Measurements from ENCODE around the gene HSPA8.

HSPA8 gene

DNA sequence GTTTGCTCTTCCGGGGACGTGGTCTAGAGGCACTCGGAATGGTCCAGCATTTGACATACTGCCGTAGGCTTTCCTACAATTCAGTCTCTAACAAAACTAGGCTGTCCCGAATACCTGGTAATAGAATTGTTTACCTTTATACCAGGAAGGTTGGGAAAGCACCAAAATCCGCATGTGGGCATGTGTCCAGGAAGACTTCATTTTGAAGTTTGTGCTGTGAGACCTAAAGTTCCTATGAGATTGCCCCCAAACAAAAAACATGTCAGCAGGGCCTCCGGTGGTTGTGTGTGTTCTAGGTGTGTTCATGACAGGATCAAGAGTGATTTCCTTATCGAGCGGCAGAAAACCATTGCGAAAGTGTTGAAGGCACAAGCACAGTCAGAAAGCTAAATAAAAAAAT, 26.1 kb downstream of the HSPA8 start:
- no peaks in the 10 kb centered on the region; the same call in 1 of the 2 replicates for H3K4me1 ChIP-seq (ENCODE audit: insufficient read depth, low read length)
- H3K27me3 ChIP-seq (ENCODE audit: insufficient read depth, low read length), result no peaks in the 10 kb centered on the region
- H3K27ac ChIP-seq (ENCODE audit: low read length), result no peak overlapping the region
- no peaks in the 10 kb centered on the region for H3K36me3 ChIP-seq (ENCODE audit: insufficient read depth, low read depth, low read length)
- no peaks in the 10 kb centered on the region for H3K9me3 ChIP-seq (ENCODE audit: insufficient read depth, low read depth, low read length)
- no peak overlapping the region for H3K9ac ChIP-seq (ENCODE audit: low read depth, low read length)
- H3K4me3 ChIP-seq (ENCODE audit: low read length), result no peak overlapping the region

DNA sequence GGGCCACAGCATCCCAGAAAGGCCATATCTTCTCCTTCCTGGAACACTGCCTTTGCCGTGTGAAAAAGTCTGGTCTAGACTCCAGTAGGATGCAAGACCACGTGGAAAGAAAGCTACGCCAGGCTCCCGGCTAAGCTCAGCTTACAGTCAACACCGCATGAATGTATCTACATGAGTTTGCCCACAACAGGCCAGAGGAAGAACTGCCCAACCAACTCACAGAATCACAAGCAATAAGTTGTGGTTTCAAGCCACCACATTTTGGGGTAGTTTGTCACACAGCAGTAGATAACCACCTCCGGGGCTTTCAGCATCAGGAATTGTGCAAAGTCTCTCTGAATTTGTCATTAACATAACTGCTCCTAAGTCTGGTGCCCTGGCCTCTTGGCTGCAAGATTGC, 27.3 kb downstream of the HSPA8 start:
- no peak overlapping the region for H3K9ac ChIP-seq (ENCODE audit: low read depth, low read length)
- H3K9me3 ChIP-seq (ENCODE audit: insufficient read depth, low read depth, low read length), result no peaks in the 10 kb centered on the region
- no peaks in the 10 kb centered on the region for H3K27me3 ChIP-seq (ENCODE audit: insufficient read depth, low read length)
- no peak overlapping the region for H3K27ac ChIP-seq (ENCODE audit: low read length)
- no peaks in the 10 kb centered on the region for H3K36me3 ChIP-seq (ENCODE audit: insufficient read depth, low read depth, low read length)
- no peak overlapping the region for H3K4me3 ChIP-seq (ENCODE audit: low read length)
- H3K4me1 ChIP-seq (ENCODE audit: insufficient read depth, low read length), result peaks cover 4% of the 10 kb centered on the region; the same call in 1 of the 2 replicates

DNA sequence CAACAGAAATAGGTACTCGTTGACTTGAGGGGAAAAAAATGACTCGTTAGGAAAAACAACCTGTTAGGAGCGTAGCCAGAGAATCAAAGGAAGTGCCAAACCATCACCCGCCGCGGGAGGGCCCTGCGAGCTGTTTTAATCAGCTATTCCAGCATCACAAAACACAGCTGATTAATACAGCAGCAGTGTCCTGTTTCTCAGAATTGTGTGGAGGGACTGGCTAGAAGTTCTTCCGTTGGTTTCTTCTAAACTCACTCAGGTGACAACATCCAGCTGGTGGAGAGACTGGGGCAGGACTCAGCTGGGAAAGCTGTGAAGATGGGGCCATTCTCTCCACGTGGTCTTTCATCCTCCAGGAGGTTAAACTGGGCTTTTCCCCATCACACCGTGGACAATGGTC, 28.0 kb downstream of the HSPA8 start:
- Histone ChIP-seq H3K4me1 (ENCODE audit: insufficient read depth, low read length) (peaks cover 4% of the 10 kb centered on the region; the same call in 1 of the 2 replicates), H3K4me3 (ENCODE audit: low read length) (no peak overlapping the region), H3K9me3 (ENCODE audit: insufficient read depth, low read depth, low read length) (no peaks in the 10 kb centered on the region), H3K9ac (ENCODE audit: low read depth, low read length) (no peak overlapping the region), H3K27ac (ENCODE audit: low read length) (no peak overlapping the region), H3K27me3 (ENCODE audit: insufficient read depth, low read length) (no peaks in the 10 kb centered on the region), H3K36me3 (ENCODE audit: insufficient read depth, low read depth, low read length) (no peaks in the 10 kb centered on the region)

DNA sequence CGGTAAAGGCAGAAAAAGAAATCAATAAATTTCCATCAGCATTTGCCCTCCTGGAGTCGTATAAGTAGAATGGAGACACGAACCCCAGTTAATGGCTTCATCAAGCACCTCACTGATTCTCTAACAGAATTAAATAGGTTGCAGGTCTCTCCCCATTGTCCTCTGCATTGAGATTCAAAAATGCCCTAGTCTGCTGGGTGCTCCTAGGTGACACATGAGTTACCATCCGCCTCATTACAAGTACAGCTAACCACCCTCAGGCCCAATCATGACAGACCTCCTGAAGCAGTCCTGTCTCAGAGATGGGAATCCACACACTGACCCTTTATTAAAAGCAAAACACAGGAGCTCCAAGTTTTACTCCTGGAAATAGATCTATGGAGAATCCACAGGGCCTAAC, 31.4 kb downstream of the HSPA8 start:
- Histone ChIP-seq H3K27ac (ENCODE audit: low read length) (no peak overlapping the region), H3K4me3 (ENCODE audit: low read length) (no peak overlapping the region), H3K9ac (ENCODE audit: low read depth, low read length) (no peak overlapping the region), H3K27me3 (ENCODE audit: insufficient read depth, low read length) (no peaks in the 10 kb centered on the region), H3K9me3 (ENCODE audit: insufficient read depth, low read depth, low read length) (no peaks in the 10 kb centered on the region), H3K4me1 (ENCODE audit: insufficient read depth, low read length) (peaks cover 4% of the 10 kb centered on the region; the same call in 1 of the 2 replicates), H3K36me3 (ENCODE audit: insufficient read depth, low read depth, low read length) (no peaks in the 10 kb centered on the region)

DNA sequence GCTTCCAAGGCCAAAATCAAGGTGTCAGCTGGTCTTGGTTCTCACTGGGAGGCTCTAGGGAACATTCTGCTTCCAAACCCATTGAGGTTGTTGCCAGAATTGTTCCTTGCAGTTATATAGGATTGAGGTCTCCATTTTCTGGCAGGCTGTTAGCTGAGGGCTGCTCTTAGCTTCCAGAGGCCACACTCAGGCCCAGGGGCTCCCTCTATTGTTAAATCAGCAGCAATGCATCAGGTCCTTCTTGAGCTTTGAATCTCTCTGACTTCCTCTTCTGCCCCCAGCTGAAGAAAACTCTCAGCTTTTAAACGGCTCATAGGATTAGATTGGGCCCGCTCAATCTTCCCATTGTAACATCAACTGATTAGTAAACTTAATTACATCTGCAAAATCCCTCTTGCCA, 41.0 kb downstream of the HSPA8 start:
- Histone ChIP-seq H3K4me3 (ENCODE audit: low read length) (no peak overlapping the region), H3K36me3 (ENCODE audit: insufficient read depth, low read depth, low read length) (no peaks in the 10 kb centered on the region), H3K27ac (ENCODE audit: low read length) (no peak overlapping the region), H3K9ac (ENCODE audit: low read depth, low read length) (no peak overlapping the region), H3K27me3 (ENCODE audit: insufficient read depth, low read length) (no peaks in the 10 kb centered on the region), H3K9me3 (ENCODE audit: insufficient read depth, low read depth, low read length) (no peaks in the 10 kb centered on the region), H3K4me1 (ENCODE audit: insufficient read depth, low read length) (no peaks in the 10 kb centered on the region)

DNA sequence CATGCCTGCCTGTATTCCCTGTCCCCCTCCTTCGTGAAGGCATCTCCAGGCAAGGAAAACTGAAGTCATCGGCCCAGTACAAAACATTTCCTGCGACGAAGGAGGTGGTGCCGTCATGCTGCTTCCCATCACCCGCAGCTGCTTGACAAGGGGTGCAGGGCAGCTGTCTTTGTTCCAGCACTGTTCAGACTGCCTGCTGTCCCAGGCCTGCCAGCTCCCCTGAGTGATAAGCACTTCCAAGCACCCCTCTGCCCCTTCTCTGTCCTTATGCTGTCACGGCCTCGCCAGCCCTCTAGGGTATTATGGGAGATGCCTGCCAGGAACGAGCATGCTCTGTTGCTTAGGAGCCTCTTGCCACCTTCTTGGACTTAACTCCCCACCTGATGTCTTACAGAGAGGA, 43.2 kb downstream of the HSPA8 start:
- Histone ChIP-seq H3K4me3 (ENCODE audit: low read length) (no peak overlapping the region), H3K9me3 (ENCODE audit: insufficient read depth, low read depth, low read length) (no peaks in the 10 kb centered on the region), H3K27me3 (ENCODE audit: insufficient read depth, low read length) (no peaks in the 10 kb centered on the region), H3K4me1 (ENCODE audit: insufficient read depth, low read length) (no peaks in the 10 kb centered on the region), H3K36me3 (ENCODE audit: insufficient read depth, low read depth, low read length) (no peaks in the 10 kb centered on the region), H3K9ac (ENCODE audit: low read depth, low read length) (no peak overlapping the region), H3K27ac (ENCODE audit: low read length) (no peak overlapping the region)

DNA sequence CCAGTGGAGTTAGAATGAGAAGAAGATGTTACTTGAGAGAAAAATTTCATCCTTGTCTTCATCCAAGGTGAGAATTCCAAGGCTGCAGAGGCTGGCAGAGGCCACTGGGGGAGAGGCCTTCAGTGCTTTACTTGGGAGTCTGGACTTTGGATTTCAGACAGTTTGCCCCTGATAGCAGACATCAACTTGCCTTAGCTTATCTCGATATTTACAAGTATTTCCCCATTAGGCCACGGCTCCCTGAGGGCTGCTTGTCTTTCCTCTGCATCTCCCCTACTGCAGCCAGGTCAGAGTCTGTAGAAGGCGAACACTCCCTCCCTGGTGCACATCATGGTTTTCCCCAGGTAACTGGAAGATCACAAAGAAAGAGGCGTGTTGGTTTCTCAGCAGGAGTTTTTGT, 50.4 kb downstream of the HSPA8 start:
- no peaks in the 10 kb centered on the region for H3K36me3 ChIP-seq (ENCODE audit: insufficient read depth, low read depth, low read length)
- H3K27ac ChIP-seq (ENCODE audit: low read length), result no peak overlapping the region
- H3K9me3 ChIP-seq (ENCODE audit: insufficient read depth, low read depth, low read length), result no peaks in the 10 kb centered on the region
- H3K4me1 ChIP-seq (ENCODE audit: insufficient read depth, low read length), result peaks cover 4% of the 10 kb centered on the region; the same call in 1 of the 2 replicates
- no peaks in the 10 kb centered on the region for H3K27me3 ChIP-seq (ENCODE audit: insufficient read depth, low read length)
- no peak overlapping the region for H3K4me3 ChIP-seq (ENCODE audit: low read length)
- no peak overlapping the region for H3K9ac ChIP-seq (ENCODE audit: low read depth, low read length)
